Stomach smooth muscle (tissue), 2 donors: ENCODE data around the gene LIG4.
"Not testable (repeated sequence)": the region's sequence is repeated elsewhere in the genome, so short reads cannot be mapped to it uniquely, and the experiment has no call there.

Source experiments
- H3K27ac ChIP-seq: one replicate; pipeline ENCODE4 v1.7.0; 2013; ENCODE audit warnings: mild to moderate bottlenecking, low read length, inconsistent platforms
- H3K27me3 ChIP-seq, 2 donors: one replicate each; pipeline ENCODE4 v1.7.0; 2013; ENCODE audit warnings: low read length in 2 of 2; ENCODE audit not compliant: insufficient read depth in 2 of 2, control insufficient read depth in 1 of 2
- H3K36me3 ChIP-seq, 2 donors: one replicate each; pipeline ENCODE4 v1.7.0; 2013; ENCODE audit warnings: low read length in 2 of 2; ENCODE audit not compliant: control insufficient read depth in 2 of 2, insufficient read depth in 2 of 2
- H3K4me1 ChIP-seq: one replicate; pipeline ENCODE4 v1.7.0; 2013; ENCODE audit warnings: low read length; ENCODE audit not compliant: control insufficient read depth, insufficient read depth
- H3K4me3 ChIP-seq, 2 donors: one replicate each; pipeline ENCODE4 v1.7.0; 2013; ENCODE audit warnings: low read length in 2 of 2
- H3K9ac ChIP-seq, 2 donors: one replicate each; pipeline ENCODE4 v1.7.0; 2013; ENCODE audit warnings: low read length in 2 of 2, mild to moderate bottlenecking in 1 of 2
- H3K9me3 ChIP-seq, 2 donors: one replicate each; pipeline ENCODE4 v1.7.0; 2013; ENCODE audit warnings: low read length in 2 of 2; ENCODE audit not compliant: control insufficient read depth in 2 of 2
- donor health status: healthy.
- donor health status: Pancreatic carcinoma.

The LIG4 gene

DNA sequence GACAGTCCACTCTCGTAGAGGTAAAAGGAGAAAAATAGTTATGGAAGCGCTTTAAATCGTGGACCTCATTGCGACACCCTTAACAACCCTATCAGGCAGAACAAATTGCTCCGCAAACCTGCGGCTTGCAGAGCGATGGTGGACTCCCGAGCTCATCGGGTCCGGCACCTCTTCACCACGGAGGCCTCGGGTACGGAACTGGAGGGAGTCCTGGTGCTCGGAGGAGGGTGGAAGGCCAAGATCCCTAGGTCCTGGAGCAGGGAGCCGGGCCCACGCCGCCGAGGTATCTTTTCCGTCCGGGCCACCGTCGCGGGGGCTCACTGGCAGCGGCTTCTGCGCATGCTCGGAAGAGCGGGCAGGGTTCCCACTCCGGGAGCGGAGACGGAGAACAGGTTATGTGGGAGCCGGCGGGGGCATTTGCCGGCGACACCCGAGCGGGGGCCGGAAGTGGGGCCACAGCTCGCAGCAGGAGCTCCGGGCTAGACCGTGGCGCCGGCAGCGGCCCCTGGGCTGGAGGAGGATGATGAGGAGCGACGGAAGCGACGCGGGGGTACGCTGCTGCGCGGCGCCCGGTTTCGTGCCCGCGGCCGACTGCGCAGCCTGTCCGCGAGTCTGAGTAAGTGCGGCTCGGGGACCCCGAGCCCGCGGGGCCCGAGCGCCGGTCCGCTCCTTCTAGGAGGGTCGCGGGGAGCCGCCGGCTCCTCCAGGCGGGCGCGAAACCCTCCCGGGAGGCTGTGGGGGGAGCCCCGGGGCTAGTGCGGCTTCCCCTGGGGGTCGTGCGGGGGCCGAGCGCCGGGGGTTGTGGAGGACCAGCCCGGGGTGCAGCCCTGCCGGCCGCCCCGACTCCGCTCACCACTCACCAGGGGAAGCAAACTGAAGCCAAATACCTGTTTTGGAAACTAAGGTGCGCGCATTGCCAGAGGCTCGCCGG is 3.0 kb upstream of the LIG4 start, which contains the start of gene ABHD13:
TSS of gene ABHD13 (plus strand) at position 349 of the 931 bp plus-strand sequence. CDS start 10,827 bp downstream, outside the sequence.
- H3K27me3 ChIP-seq: no peaks in the 10 kb centered on the region
- H3K36me3 ChIP-seq: no peaks in the 10 kb centered on the region
- H3K9ac ChIP-seq: peak within 1 kb of the TSS; percentile 92 to 94
- H3K4me3 ChIP-seq: peak within 1 kb of the TSS; percentile 93 to 94
- H3K4me1 ChIP-seq: peaks cover 11% of the 10 kb centered on the region
- H3K9me3 ChIP-seq: no peaks in the 10 kb centered on the region
- H3K27ac ChIP-seq: peak within 1 kb of the TSS; percentile 76

DNA sequence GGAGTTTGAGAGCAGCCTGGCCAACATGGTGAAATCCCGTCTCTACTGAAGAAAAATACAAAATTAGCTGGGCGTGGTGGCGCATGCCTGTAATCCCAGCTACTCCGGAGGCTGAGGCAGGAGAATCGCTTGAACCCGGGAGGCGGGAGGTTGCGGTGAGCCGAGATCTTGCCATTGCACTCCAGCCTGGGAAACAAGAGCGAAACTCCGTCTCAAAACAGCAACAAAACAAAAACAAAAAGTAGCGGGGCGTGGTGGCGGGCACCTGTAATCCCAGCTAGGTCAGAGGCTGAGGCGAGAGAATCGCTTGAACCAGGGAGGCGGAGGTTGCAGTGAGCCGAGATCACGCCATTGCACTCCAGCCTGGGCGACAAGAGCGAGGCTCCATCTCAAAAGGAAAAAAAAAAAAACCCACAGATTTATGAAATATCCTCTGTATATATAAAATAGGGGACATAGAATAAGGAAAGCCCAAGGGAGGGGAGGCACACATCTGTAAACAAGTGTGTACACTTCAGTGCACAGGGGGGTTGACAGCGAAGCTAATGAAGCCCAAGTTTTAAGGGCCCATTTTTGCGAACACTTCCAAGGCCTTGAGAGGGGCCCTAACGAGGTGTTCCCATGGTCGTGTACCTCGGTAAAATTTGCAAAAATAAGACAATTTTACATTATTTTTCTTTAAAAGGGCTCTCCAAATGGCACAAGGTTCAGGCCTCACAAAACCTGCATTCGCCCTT is 2.1 kb upstream of the LIG4 start:
- H3K27me3 ChIP-seq, H3K36me3 ChIP-seq, H3K9me3 ChIP-seq: not testable (repeated sequence)
- H3K27ac ChIP-seq: peak overlapping the region; percentile 76
- peak overlapping the region; percentile 92 to 94 for H3K9ac ChIP-seq
- H3K4me1 ChIP-seq: peaks cover 11% of the 10 kb centered on the region
- peak overlapping the region; percentile 93 to 94 for H3K4me3 ChIP-seq

DNA sequence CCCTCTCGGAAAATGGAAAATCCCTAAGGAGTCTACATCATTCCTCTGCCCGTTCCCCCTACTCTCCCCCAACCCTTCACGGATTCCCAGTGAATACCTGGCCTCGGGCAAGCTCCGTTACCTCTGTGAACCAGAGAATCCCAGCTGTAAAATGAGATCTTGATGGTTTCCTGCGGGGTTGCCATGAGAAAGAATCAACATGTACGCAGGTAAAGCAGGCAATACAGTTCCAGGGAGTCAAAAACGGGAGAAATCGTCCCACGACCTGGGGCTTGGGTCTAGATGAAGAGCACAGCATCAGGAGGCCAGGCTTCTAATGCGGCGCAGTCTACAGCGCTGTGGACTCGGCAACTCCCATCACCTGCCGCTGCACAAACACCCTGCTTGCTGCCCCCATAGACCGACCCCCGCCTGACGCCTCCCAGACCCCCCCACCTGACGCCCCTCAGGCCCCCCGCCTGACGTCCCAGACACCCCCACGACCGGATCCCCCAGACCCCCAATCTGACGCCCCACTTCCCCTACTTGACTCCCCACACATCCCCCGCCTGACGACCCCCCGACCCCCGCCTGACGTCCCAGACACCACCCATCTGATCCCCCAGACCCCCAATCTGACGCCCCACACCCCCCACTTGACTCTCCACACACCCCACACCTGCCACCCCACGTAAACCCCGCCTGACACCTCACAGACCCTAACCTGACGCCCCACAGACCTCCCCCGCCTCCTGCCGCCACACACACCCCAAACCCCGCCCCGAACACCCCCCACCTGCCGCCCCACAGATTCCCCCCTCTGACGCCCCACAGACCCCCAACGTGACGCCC is 680 bp downstream of the LIG4 start:
- peak overlapping the region; percentile 43 for H3K9ac ChIP-seq
- H3K4me1 ChIP-seq: peaks cover 9% of the 10 kb centered on the region
- H3K27me3 ChIP-seq: no peaks in the 10 kb centered on the region
- no peak overlapping the region for H3K27ac ChIP-seq
- H3K4me3 ChIP-seq: peak overlapping the region; percentile 44 to 67
- H3K9me3 ChIP-seq: no peaks in the 10 kb centered on the region
- peaks cover 5 to 9% of the 10 kb centered on the region in 2 donors for H3K36me3 ChIP-seq

DNA sequence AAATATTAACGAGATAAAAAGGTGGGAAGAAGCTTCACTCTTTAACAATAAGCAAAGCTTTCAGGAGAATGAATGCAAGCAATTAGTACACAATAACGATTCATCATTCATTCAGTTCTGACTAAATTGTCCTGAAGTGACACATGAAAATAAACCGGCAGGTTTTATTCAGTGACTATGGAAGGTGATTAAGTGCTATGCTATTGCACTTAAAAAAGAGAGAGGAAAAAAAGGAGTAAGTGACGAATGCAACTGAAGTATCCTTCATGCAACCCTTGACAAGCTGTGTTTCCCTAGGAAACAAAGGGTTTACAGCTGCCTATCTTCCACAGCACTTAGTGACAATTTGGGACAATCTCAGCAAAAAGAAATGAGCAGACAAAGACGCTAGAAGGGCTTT is 1.4 kb downstream of the LIG4 start:
- H3K27ac ChIP-seq: no peak overlapping the region
- H3K4me1 ChIP-seq: peaks cover 9% of the 10 kb centered on the region
- peak overlapping the region in 1 of 2 donors; percentile 67 for H3K4me3 ChIP-seq
- peaks cover 10 to 12% of the 10 kb centered on the region in 2 donors for H3K36me3 ChIP-seq
- peak overlapping the region in 1 of 2 donors; percentile 43 for H3K9ac ChIP-seq
- H3K9me3 ChIP-seq: no peaks in the 10 kb centered on the region
- no peaks in the 10 kb centered on the region for H3K27me3 ChIP-seq

DNA sequence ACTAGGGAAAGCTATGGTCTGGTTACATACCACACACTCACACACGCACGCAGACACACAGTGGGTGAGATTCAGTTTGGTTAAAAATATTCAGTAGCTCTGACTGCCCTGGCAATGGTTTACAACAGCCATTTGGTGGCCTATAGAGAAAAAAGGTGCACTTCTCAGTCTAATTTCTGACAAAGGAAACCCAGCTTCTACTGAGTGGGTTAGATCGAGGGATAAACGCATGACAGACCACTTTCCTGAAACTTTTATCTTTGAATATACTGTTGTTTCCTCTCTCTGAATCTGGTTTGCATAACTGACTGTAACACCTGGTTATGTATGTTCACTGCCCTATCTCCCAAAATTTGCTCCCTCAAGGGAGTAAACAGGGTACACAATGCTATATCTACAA is 2.5 kb downstream of the LIG4 start:
- no peak overlapping the region for H3K9ac ChIP-seq
- H3K27ac ChIP-seq: no peak overlapping the region
- peaks cover 9% of the 10 kb centered on the region for H3K4me1 ChIP-seq
- no peaks in the 10 kb centered on the region for H3K27me3 ChIP-seq
- H3K36me3 ChIP-seq: peaks cover 11 to 12% of the 10 kb centered on the region in 2 donors
- H3K9me3 ChIP-seq: no peaks in the 10 kb centered on the region
- no peak overlapping the region for H3K4me3 ChIP-seq

DNA sequence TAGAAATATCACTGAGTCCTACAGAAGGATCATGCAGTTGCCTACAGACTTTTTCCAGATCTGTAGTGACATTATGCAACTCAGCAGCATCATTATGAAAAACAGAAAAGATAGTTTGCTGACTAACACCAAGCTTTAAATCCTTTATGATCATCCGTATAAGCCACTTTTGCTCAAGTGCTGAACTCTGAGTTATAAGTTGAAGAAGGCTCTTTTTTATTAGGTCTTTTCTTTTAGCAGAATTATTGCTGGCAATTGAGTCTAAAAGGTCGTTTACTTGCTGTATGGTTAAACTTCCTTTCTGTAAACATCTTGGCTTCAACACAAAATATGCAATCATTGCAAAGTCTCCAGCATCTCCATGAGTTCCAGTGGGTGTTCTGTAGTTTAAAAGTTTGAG is 4.8 kb downstream of the LIG4 start:
- H3K4me1 ChIP-seq: peaks cover 4% of the 10 kb centered on the region
- H3K4me3 ChIP-seq: no peak overlapping the region
- H3K27ac ChIP-seq: no peak overlapping the region
- H3K9ac ChIP-seq: no peak overlapping the region
- H3K27me3 ChIP-seq: no peaks in the 10 kb centered on the region
- peaks cover 11 to 12% of the 10 kb centered on the region in 2 donors for H3K36me3 ChIP-seq
- no peaks in the 10 kb centered on the region for H3K9me3 ChIP-seq

DNA sequence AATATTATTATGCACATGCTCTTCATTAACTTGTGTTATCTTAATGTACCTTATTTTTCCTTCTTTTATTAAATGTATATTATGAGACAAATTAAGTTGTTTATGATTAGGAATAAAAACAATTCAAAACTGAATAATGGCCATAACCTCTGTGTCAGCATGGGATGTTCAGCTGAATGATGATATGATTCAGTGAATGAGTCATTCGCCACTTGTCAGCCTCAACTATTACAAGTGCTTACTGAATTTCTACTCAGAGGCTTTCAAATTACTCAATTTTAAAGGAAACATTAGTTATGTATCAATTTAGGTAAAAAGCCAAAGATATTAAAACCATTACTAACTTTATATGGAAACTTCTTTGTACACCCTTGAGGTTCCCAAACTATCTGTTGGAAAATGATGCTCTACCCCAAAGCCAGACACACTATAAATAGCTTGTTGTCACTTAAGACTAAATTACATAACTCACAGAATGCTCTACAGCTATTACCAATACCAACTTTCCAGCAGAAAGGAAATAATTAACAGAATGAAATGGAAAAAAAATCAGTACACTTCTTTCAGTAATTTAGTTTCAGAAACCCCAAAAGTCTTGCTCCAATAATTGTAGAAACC is 14.4 kb downstream of the LIG4 start:
- Histone ChIP-seq H3K27ac (no peak overlapping the region), H3K4me3 (no peak overlapping the region), H3K27me3 (no peaks in the 10 kb centered on the region), H3K36me3 (no peaks in the 10 kb centered on the region), H3K4me1 (no peaks in the 10 kb centered on the region), H3K9ac (no peak overlapping the region), H3K9me3 (no peaks in the 10 kb centered on the region)

DNA sequence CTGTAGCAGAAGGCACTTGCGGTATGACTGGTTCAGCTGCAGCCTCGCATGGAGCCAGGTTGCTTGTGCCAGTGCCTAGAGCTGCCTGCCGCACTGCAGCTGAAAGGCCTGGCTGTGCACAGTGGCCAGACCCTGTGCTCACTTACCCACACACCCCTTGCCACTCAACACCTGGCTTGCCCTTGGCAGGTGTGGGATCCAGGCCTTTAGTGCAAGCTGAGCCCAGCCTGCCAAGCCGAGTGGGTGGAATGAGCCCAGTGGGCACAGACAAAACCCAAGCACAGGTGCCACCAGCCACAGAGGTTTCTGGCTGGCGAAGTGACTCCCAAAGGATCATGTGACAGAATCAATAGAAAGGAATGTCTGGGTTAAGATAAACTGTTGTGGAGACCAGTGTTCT is 19.5 kb downstream of the LIG4 start:
- Histone ChIP-seq H3K27ac (no peak overlapping the region), H3K9ac (no peak overlapping the region), H3K4me3 (no peak overlapping the region), H3K4me1 (no peaks in the 10 kb centered on the region), H3K27me3 (no peaks in the 10 kb centered on the region), H3K9me3 (peaks cover 0 to 9% of the 10 kb centered on the region in 2 donors), H3K36me3 (no peaks in the 10 kb centered on the region)

DNA sequence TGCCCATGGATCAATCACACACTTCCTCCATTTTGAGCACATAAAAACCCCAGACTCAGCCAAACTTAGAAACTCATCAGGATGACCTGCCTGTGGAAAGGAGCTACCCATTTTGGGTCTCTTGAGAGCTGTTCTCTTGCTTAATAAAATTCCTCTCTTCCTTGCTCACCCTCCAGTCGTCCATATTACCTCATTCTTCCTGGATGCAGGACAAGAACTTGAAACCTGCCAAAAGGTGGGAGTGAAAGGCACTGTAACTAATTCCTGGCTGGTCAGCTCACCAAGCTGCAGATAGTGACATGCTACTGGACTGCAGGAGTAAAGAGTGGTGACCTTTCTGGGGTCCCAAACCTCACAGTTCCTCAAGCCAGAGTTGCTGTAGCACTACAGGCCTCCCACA is 20.2 kb downstream of the LIG4 start:
- Histone ChIP-seq H3K9ac (no peak overlapping the region), H3K27me3 (no peaks in the 10 kb centered on the region), H3K4me1 (no peaks in the 10 kb centered on the region), H3K27ac (no peak overlapping the region), H3K36me3 (no peaks in the 10 kb centered on the region), H3K9me3 (peaks cover 0 to 9% of the 10 kb centered on the region in 2 donors), H3K4me3 (no peak overlapping the region)

DNA sequence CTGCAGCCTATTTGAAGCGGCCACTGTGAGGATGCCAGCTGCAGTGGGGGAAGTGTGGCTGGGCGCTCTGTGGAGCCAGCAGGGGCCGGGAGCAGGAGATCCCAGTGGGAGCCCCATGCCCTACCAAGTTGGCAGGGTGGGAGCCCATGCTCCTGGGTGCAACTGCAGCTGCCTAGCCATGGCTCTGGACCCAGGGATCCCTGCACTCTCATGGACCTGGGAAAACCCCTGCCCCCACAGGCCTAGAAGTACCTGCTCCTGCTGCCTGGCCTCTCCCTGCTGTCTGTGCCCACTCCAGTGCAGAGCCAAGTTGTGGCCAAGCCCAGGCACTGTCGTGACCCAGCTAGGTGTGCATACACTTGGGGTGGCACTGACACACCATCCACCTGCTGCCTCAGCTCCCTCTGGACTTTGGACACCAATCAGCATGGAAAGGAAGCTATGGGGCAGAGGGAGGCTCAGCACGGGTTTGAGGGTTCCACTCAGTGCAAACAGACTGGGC is 20.9 kb downstream of the LIG4 start:
- H3K4me1 ChIP-seq: no peaks in the 10 kb centered on the region
- H3K27ac ChIP-seq: no peak overlapping the region

More for the DNA sequence above, 20.9 kb downstream of the LIG4 start:
- H3K9ac ChIP-seq: no peak overlapping the region
- H3K27me3 ChIP-seq: no peaks in the 10 kb centered on the region
- peaks cover 0 to 9% of the 10 kb centered on the region in 2 donors for H3K9me3 ChIP-seq
- no peak overlapping the region for H3K4me3 ChIP-seq
- no peaks in the 10 kb centered on the region for H3K36me3 ChIP-seq
